GM12878 (cell line): ENCODE results near the gene UPF1. TPM values are rescaled to one million over a fixed set of nuclear protein-coding genes. Genes with fewer than 3 reads are reported as not detected.

Experiments used
- ATAC-seq: fragments of 200-7000 bp; cut with Tn5 transposase; 3 replicates; pipeline ENCODE4 v1.9.1; 2020; ENCODE audit warnings: mild to moderate bottlenecking, moderate library complexity
- BruUV-seq: library from RNA; stranded (reverse); fragments of 400-500 nt; replicated peaks from 2 replicates; lab custom pipeline; 2021; lab: Mats Ljungman, UMichigan
- CTCF ChIA-PET: fragments of 300-600 bp; sonication (Branson Sonifier 250); formaldehyde crosslinking; extraction: SDS; loops from one replicate; lab custom pipeline; 2021; ENCODE audit warnings: inconsistent platforms; lab: Yijun Ruan, JAX
- POLR2A ChIA-PET: fragments of 350-600 bp; formaldehyde crosslinking; extraction: SDS; loops from one replicate; lab custom pipeline; 2021; ENCODE audit warnings: inconsistent platforms; lab: Charles Lee
- RAD21 ChIA-PET: fragments of 300-600 bp; sonication (Branson Sonifier 250); formaldehyde crosslinking; loops from one replicate; lab custom pipeline; 2023; ENCODE audit warnings: antibody characterized with exemption; ENCODE audit not compliant: unreplicated experiment; lab: Charles Lee
- SMC1A ChIA-PET: fragments of 300-600 bp; sonication (Branson Sonifier 250); formaldehyde crosslinking; loops from one replicate; lab custom pipeline; 2023; ENCODE audit not compliant: unreplicated experiment, uncharacterized antibody; lab: Charles Lee
- DNase-seq: peaks from one replicate; pipeline ENCODE4 v3.0.0-alpha.2; 2011; ENCODE audit warnings: low read depth, low spot score
- FAIRE-seq: peaks from 3 replicates; lab custom pipeline; 2011; peaks lifted over from hg19 to GRCh38; lab: Jason Lieb, UNC
- H2AFZ ChIP-seq: 2 replicates; pipeline ENCODE4 v1.6.0; 2011; ENCODE audit warnings: low read depth, low read length, control low read depth; ENCODE audit not compliant: control insufficient read depth
- H3K27ac ChIP-seq: 2 replicates; pipeline ENCODE4 v1.5.1; 2011; ENCODE audit warnings: control low read depth; ENCODE audit not compliant: control insufficient read depth, insufficient read depth
- H3K27me3 ChIP-seq, 2 experiments: replicated peaks in 1 of 2; 2 replicates each; pipeline versions ENCODE4 v1.6.0 to v1.6.1; 2011; ENCODE audit warnings: low read length in 1 of 2; ENCODE audit not compliant: control insufficient read depth in 2 of 2, insufficient read depth in 2 of 2
- H3K36me3 ChIP-seq, 2 experiments: 2 replicates each; pipeline ENCODE4 v1.5.1; 2011; ENCODE audit warnings: low read length in 1 of 2; ENCODE audit not compliant: control insufficient read depth in 2 of 2, insufficient read depth in 2 of 2
- H3K4me1 ChIP-seq: 2 replicates; pipeline ENCODE4 v1.6.1; 2011; ENCODE audit warnings: mild to moderate bottlenecking, low read length, moderate library complexity, mixed read lengths; ENCODE audit not compliant: control insufficient read depth, insufficient read depth
- H3K4me2 ChIP-seq: 2 replicates; pipeline ENCODE4 v1.6.0; 2011; ENCODE audit warnings: control low read depth; ENCODE audit not compliant: control insufficient read depth, insufficient read depth
- H3K4me3 ChIP-seq: fragments of 200-600 bp; sonication (generic); 2 replicates; pipeline ENCODE4 v1.5.1; 2016
- H3K79me2 ChIP-seq: 2 replicates; pipeline ENCODE4 v1.6.0; 2011; ENCODE audit warnings: low read length; ENCODE audit not compliant: control insufficient read depth, insufficient read depth
- H3K9ac ChIP-seq: 2 replicates; pipeline ENCODE4 v1.8.0; 2011; ENCODE audit warnings: low read length, control low read depth, mixed read lengths; ENCODE audit not compliant: control insufficient read depth, insufficient read depth
- H3K9me3 ChIP-seq: replicated peaks from 3 replicates; pipeline ENCODE4 v1.5.1; 2011; ENCODE audit warnings: mild to moderate bottlenecking, low read length; ENCODE audit not compliant: control insufficient read depth, insufficient read depth
- H4K20me1 ChIP-seq: 2 replicates; pipeline ENCODE4 v1.6.0; 2011; ENCODE audit not compliant: control insufficient read depth, insufficient read depth
- CEBPB ChIP-seq, 2 experiments: fragments of 150-350 bp in 1 of 2; IDR thresholded peaks; 2 replicates each; pipeline ENCODE4 v1.6.1; 2012 to 2014; ENCODE audit warnings: low read depth in 2 of 2, low read length in 2 of 2, borderline replicate concordance in 1 of 2, inconsistent platforms in 1 of 2
- DPF2 ChIP-seq: fragments of 450-650 bp; IDR thresholded peaks from 2 replicates; pipeline ENCODE4 v1.6.1; 2017; ENCODE audit warnings: mild to moderate bottlenecking
- MYC ChIP-seq: IDR thresholded peaks from 2 replicates; pipeline ENCODE4 v1.6.1; 2011; ENCODE audit warnings: mild to moderate bottlenecking, low read length, moderate library complexity, inconsistent platforms; ENCODE audit not compliant: insufficient read depth, insufficient replicate concordance, insufficient read length, severe bottlenecking
- NFYB ChIP-seq: IDR thresholded peaks from 2 replicates; pipeline ENCODE4 v1.6.1; 2011; ENCODE audit warnings: low read depth, mild to moderate bottlenecking, low read length, improper control_type of control experiment, moderate library complexity; ENCODE audit not compliant: insufficient read depth
- WGBS: methylation state at CpG from one replicate; pipeline ENCODE4 v1.1.6; 2016; ENCODE audit warnings: low lambda C conversion rate; ENCODE audit not compliant: insufficient replicate concordance, insufficient coverage; ENCODE audit errors: missing lambda C conversion rate; 5-methylcytosine and 5-hydroxymethylcytosine counted together
- in situ Hi-C: fragments of 300-500 bp; cut with MboI; formaldehyde crosslinking; loops from 9 replicates; pipeline ENCODE4 v1.14.3; 2018; ENCODE audit warnings: mixed read lengths
- intact Hi-C: fragments of 100-400 bp; cut with micrococcal nuclease; formaldehyde crosslinking; loops from one replicate; pipeline ENCODE4 v1.14.2; 2022; ENCODE audit not compliant: unreplicated experiment
- polyA plus RNA-seq, 11 experiments: library from polyadenylated mRNA; depleted of rRNA in 4 of 11; unstranded in 6 of 11; stranded (reverse) in 5 of 11; fragments of >200 nt; fragmentation: Nextera tagmentation in 4 of 11; fragmentation: Illumina TruSeq in 1 of 11; extraction: Ambion mirVana in 4 of 11; extraction: Trizol in 1 of 11; gene quantifications; 1 replicate in 1 of 11; 2 replicates in 10 of 11; pipeline versions ENCODE4 v1.2.1 to v1.2.3, GENCODE V29; 2011 to 2016; ENCODE audit warnings: inconsistent platforms in 2 of 11, missing spikeins in 2 of 11, low read depth in 1 of 11
- total RNA-seq, 4 experiments: library from RNA; depleted of rRNA in 3 of 4; stranded (reverse); fragments of >200 nt in 3 of 4; fragmentation: Illumina TruSeq in 1 of 4; extraction: Trizol in 1 of 4; gene quantifications; 2 replicates each; pipeline versions ENCODE4 v1.2.1 to v1.2.3, GENCODE V29; 2013 to 2021
- TF ChIP-seq, protein P1 (sequence below): IDR thresholded peaks from 2 replicates; pipeline ENCODE4 v1.6.1; 2012; ENCODE audit warnings: low read depth, low read length, improper control_type of control experiment
- TF ChIP-seq, protein P2 (sequence below): fragments of 450-650 bp; IDR thresholded peaks from 2 replicates; pipeline ENCODE4 v1.6.1; 2017; ENCODE audit warnings: mild to moderate bottlenecking
- TF ChIP-seq, protein P3 (sequence below): fragments of 450-650 bp; formaldehyde crosslinking; IDR thresholded peaks from 2 replicates; pipeline ENCODE4 v1.5.0; 2022; ENCODE audit warnings: mild to moderate bottlenecking, missing genetic modification characterization
- TF ChIP-seq, protein P4 (sequence below): fragments of 450-650 bp; formaldehyde crosslinking; IDR thresholded peaks from 2 replicates; pipeline ENCODE4 v1.4.0; 2020; ENCODE audit warnings: mild to moderate bottlenecking, moderate library complexity
- TF ChIP-seq, protein P5 (sequence below): fragments of 450-650 bp; IDR thresholded peaks from 2 replicates; pipeline ENCODE4 v1.6.1; 2018; ENCODE audit warnings: borderline replicate concordance, mild to moderate bottlenecking; ENCODE audit not compliant: partially characterized antibody

The UPF1 gene
- total and polyA plus RNA-seq, 10 of the 15 experiments (the other 5 are each of a cell fraction or from before 2014, with no cell fraction given): 0.58 to 80.9 (median 18.7) TPM

DNA sequence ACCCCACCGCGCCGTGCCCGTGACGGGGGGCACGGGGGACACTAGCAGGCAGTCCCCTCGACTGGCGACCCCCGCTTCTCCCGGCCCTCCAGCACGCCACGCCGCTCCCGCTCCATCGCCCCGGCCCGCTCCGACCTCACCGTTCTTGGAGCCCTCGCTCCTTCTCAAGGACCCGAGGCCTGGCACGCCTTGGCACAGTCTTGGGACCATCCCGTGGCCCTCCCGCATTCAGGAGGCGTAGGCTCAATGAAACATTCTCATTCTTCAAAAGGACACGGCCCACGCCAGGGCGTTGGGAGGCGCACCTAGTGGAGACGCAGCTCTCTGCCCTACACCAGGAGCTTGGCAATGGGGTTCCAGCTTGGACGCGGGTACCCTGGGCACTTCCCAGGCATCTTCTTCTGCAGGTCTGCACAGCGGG is 64.7 kb downstream of the UPF1 start:
- Histone ChIP-seq H3K4me1 (no peaks in the 10 kb centered on the region), H3K4me3 (no peak overlapping the region), H3K9ac (no peak overlapping the region), H3K36me3 (peaks cover 2 to 4% of the 10 kb centered on the region in 2 experiments; a peak in 2 of 4 replicates), H3K9me3 (no peaks in the 10 kb centered on the region), H3K79me2 (no peaks in the 10 kb centered on the region), H3K4me2 (no peak overlapping the region), H3K27ac (no peak overlapping the region), H3K27me3 (peaks cover 4% of the 10 kb centered on the region in 2 experiments; a peak in 3 of 4 replicates), H4K20me1 (no peaks in the 10 kb centered on the region), H2AFZ (no peak overlapping the region)
- WGBS: 3% methylated on average over 21 of the region's 33 CpGs
- POLR2A ChIA-PET: no interaction called here
- CTCF ChIA-PET: no interaction called here
- intact Hi-C loops: no loop called here
- RAD21 ChIA-PET: no interaction called here
- FAIRE-seq (no peak), ATAC-seq (no peak), DNase-seq (no peak)
- BruUV-seq: no TSS peak
- in situ Hi-C loops: no loop called here
- SMC1A ChIA-PET: no interaction called here
- TF ChIP-seq, protein P1, sequence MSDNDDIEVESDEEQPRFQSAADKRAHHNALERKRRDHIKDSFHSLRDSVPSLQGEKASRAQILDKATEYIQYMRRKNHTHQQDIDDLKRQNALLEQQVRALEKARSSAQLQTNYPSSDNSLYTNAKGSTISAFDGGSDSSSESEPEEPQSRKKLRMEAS: no peak
- no peak for TF ChIP-seq DPF2
- TF ChIP-seq, protein P2, sequence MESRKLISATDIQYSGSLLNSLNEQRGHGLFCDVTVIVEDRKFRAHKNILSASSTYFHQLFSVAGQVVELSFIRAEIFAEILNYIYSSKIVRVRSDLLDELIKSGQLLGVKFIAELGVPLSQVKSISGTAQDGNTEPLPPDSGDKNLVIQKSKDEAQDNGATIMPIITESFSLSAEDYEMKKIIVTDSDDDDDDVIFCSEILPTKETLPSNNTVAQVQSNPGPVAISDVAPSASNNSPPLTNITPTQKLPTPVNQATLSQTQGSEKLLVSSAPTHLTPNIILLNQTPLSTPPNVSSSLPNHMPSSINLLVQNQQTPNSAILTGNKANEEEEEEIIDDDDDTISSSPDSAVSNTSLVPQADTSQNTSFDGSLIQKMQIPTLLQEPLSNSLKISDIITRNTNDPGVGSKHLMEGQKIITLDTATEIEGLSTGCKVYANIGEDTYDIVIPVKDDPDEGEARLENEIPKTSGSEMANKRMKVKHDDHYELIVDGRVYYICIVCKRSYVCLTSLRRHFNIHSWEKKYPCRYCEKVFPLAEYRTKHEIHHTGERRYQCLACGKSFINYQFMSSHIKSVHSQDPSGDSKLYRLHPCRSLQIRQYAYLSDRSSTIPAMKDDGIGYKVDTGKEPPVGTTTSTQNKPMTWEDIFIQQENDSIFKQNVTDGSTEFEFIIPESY: no peak
- TF ChIP-seq, protein P3, sequence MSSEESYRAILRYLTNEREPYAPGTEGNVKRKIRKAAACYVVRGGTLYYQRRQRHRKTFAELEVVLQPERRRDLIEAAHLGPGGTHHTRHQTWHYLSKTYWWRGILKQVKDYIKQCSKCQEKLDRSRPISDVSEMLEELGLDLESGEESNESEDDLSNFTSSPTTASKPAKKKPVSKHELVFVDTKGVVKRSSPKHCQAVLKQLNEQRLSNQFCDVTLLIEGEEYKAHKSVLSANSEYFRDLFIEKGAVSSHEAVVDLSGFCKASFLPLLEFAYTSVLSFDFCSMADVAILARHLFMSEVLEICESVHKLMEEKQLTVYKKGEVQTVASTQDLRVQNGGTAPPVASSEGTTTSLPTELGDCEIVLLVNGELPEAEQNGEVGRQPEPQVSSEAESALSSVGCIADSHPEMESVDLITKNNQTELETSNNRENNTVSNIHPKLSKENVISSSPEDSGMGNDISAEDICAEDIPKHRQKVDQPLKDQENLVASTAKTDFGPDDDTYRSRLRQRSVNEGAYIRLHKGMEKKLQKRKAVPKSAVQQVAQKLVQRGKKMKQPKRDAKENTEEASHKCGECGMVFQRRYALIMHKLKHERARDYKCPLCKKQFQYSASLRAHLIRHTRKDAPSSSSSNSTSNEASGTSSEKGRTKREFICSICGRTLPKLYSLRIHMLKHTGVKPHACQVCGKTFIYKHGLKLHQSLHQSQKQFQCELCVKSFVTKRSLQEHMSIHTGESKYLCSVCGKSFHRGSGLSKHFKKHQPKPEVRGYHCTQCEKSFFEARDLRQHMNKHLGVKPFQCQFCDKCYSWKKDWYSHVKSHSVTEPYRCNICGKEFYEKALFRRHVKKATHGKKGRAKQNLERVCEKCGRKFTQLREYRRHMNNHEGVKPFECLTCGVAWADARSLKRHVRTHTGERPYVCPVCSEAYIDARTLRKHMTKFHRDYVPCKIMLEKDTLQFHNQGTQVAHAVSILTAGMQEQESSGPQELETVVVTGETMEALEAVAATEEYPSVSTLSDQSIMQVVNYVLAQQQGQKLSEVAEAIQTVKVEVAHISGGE: no peak
- TF ChIP-seq, protein P4, sequence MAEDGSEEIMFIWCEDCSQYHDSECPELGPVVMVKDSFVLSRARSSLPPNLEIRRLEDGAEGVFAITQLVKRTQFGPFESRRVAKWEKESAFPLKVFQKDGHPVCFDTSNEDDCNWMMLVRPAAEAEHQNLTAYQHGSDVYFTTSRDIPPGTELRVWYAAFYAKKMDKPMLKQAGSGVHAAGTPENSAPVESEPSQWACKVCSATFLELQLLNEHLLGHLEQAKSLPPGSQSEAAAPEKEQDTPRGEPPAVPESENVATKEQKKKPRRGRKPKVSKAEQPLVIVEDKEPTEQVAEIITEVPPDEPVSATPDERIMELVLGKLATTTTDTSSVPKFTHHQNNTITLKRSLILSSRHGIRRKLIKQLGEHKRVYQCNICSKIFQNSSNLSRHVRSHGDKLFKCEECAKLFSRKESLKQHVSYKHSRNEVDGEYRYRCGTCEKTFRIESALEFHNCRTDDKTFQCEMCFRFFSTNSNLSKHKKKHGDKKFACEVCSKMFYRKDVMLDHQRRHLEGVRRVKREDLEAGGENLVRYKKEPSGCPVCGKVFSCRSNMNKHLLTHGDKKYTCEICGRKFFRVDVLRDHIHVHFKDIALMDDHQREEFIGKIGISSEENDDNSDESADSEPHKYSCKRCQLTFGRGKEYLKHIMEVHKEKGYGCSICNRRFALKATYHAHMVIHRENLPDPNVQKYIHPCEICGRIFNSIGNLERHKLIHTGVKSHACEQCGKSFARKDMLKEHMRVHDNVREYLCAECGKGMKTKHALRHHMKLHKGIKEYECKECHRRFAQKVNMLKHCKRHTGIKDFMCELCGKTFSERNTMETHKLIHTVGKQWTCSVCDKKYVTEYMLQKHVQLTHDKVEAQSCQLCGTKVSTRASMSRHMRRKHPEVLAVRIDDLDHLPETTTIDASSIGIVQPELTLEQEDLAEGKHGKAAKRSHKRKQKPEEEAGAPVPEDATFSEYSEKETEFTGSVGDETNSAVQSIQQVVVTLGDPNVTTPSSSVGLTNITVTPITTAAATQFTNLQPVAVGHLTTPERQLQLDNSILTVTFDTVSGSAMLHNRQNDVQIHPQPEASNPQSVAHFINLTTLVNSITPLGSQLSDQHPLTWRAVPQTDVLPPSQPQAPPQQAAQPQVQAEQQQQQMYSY (CRISPR knock-in tag): no peak
- TF ChIP-seq NFYB: no peak
- TF ChIP-seq MYC: no peak
- TF ChIP-seq, protein P5, sequence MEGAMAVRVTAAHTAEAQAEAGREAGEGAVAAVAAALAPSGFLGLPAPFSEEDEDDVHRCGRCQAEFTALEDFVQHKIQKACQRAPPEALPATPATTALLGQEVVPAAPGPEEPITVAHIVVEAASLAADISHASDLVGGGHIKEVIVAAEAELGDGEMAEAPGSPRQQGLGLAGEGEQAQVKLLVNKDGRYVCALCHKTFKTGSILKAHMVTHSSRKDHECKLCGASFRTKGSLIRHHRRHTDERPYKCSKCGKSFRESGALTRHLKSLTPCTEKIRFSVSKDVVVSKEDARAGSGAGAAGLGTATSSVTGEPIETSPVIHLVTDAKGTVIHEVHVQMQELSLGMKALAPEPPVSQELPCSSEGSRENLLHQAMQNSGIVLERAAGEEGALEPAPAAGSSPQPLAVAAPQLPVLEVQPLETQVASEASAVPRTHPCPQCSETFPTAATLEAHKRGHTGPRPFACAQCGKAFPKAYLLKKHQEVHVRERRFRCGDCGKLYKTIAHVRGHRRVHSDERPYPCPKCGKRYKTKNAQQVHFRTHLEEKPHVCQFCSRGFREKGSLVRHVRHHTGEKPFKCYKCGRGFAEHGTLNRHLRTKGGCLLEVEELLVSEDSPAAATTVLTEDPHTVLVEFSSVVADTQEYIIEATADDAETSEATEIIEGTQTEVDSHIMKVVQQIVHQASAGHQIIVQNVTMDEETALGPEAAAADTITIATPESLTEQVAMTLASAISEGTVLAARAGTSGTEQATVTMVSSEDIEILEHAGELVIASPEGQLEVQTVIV: no peak
- TF ChIP-seq CEBPB (IDR thresholded peaks at IDR 0.05; ENCODE audit: borderline replicate concordance in 1 of 2, low read depth in 2 of 2, low read length in 2 of 2): no peak
